Epidermal melanocyte (primary cell): ENCODE results near the gene ANKRD12.

ENCODE experiments used
- DNase-seq: peaks from one replicate; pipeline ENCODE4 v3.0.0; 2011; ENCODE audit warnings: low spot score; ENCODE audit not compliant: insufficient read length

Gene ANKRD12

GRCh38 chr18:9106094-9106493 is 30.5 kb upstream of the ANKRD12 start:
- no peak for DNase-seq

DNA sequence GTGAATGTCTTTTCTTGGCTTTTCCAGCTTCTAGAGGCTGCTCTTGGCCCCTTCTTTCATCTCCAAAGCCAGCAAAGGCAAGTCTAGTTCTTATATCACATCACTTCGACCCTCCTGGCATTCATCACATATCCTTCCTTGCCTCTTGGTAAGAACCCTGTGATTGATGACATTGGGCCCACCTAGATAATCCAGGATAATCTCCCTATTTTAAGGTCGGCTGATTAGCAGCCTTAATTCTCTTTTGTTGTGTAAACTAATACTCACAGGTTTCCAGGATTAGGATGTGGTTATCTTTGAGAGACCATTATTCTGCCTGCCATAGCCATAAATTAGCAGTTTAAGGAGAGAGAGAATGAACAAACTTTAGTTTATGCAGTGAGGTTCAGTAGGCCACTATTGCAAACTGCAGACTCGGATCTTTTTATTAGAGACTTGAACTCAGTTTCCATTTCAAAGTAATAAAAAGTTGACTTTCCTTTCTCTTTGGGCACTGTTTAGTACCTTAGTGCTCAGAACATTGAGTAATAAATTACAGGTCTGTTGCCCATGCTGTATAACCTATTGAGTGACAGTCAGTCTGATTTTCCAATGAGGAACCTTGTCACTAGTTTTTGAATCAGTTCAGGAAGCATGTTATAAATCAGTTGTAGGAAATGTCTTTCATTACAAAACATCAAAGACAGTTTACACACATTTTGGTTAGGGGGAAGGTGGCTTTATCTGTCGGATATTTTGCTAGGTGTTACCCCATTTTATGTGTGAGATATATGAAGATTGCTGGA is 29.6 kb upstream of the ANKRD12 start:
- no peak for DNase-seq

- DNase-seq = no peak
Measured at GRCh38 chr18:9108911-9109310, 27.7 kb upstream of the ANKRD12 start.

- DNase-seq = no peak
Measured at GRCh38 chr18:9109523-9109922, 27.1 kb upstream of the ANKRD12 start.

DNA sequence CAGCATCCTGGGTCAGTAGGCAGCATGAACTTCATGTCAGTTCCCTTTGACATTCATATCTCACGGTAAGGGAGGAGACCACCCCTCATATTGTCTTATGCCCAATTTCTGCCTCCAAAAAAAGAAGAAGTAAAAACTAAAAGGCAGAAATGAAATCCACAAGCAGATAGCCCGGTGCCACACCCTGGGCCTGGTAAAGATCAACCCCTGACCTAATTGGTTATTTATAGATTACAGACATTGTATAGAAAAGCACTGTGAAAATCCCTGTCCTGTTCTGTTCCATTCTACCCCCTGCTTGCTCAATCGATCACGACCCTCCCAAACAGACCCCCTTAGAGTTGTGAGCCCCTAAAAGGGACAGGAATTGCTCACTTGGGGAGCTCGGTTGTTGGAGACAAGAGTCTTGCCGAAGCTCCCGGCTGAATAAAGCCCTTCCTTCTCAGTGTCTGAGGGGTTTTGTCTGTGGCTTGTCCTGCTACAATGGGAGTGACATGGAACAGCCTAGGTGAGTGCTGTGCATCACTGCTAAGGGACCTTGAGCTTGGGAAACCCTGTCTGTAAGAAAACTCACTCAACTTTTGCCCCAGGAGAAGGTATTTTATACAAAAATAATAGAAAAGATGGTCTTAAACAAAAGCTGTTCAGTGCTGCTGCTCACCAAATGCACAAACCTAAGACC is 23.0 kb upstream of the ANKRD12 start:
- no peak for DNase-seq

- DNase-seq = no peak
Measured at GRCh38 chr18:9115984-9116383, 20.6 kb upstream of the ANKRD12 start.

- DNase-seq = no peak
Measured at GRCh38 chr18:9117980-9118841, 18.4 kb upstream of the ANKRD12 start.

GRCh38 chr18:9120796-9121195 is 15.8 kb upstream of the ANKRD12 start:
- no peak for DNase-seq

GRCh38 chr18:9123520-9123919 is 13.1 kb upstream of the ANKRD12 start:
- no peak for DNase-seq

GRCh38 chr18:9124824-9125223 is 11.8 kb upstream of the ANKRD12 start:
- no peak for DNase-seq

GRCh38 chr18:9126337-9126736 is 10.2 kb upstream of the ANKRD12 start:
- DNase-seq = no peak

DNA sequence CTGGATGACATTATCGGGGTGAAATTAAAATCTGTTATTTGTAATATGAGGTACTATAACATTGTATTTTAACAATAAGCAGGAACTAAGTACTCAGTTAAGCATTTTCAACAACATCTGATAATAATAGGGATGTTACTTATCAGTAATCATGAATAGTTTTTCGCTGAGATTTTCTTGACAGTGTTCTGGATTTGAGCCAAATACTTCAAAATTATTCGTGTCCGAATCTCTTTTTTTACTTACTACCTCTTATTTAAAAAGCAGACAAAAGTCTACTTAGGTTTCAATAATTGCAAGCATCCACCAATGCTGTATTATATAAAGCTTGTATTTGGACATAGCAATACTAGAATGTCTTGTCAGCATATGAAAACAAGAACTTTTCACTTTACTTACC is 6.4 kb upstream of the ANKRD12 start:
- DNase-seq = no peak

DNA sequence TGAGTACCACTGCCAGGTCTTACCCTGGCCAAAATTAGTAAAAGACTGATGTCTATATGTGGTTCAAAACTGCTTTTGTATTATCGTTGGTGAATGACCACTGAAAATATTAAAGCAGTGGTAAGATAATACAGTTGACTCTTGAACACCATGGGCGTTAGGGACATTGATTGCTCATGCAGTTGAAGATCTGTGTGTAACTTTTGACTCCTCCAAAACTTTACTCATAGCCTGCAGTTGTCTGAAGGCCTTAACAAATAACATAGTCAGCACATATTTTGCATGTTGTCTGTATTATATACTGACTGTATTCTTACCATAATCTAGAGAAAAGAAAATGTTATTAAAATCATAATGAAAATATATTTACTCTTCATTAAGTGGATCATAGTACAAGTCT is 5.8 kb upstream of the ANKRD12 start:
- no peak for DNase-seq

- no peak for DNase-seq
Measured at GRCh38 chr18:9132628-9133027, 4.0 kb upstream of the ANKRD12 start.

DNA sequence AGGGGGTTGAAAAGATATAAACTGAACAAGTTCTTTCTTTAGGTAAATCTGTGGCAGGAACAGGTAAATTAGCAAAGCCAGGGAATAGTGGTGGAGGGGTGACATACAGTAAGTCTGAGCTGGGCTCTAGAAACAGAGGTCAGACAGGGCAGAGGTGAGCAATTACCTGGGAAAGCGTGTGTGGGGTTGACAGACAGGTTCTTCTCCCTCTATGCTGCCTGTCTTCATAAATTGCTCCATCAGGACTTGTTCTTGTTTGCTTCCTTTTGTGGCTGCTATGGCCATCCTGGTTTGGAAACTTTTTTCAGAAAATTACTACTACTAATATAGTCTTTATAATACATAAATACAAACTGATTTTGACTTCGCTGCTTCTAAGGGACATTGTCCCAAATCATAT is 3.4 kb upstream of the ANKRD12 start:
- DNase-seq = no peak

DNA sequence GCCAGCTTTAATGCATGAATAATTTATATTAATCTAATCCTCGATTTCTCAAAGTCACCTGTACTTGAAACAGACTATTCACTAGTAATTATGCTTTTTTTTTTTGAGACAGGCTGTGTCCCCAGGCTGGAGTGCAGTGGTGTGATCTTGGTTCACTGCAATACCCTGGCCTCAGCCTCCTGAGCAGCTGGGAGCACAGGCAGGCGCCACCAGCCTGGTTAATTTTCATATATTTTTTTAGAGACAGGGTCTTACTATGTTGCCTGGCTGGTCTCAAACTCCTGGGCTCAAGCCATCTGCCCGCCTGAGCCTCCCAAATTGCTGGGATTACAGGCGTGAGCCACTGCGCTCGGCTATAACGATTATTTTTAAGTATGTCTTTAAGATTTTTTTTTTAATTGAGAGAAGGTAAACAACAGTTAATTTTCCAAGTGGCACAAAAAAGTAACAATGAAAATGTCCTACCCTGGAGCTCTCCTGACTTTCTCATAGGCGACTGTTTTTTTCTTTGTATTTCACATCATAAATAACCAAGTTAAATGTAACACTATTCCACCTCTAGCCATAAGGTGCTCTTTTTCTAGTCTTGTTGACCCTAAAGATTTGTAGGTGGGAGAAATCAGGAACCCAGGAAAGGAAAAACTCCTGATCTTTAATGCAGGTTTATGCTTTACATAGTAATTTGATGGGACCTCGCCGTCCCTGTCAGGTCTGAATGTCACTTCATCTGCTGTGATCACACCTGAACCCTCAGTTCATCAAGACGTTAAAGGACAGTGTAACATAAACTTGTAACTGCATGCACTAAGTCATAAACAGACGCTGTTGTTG is 1.3 kb upstream of the ANKRD12 start:
- no peak for DNase-seq

GRCh38 chr18:9135912-9136314 is 668 bp upstream of the ANKRD12 start:
- no peak for DNase-seq

- peak; percentile 44 for DNase-seq
Measured at GRCh38 chr18:9137168-9138066, 836 bp downstream of the ANKRD12 start.

DNA sequence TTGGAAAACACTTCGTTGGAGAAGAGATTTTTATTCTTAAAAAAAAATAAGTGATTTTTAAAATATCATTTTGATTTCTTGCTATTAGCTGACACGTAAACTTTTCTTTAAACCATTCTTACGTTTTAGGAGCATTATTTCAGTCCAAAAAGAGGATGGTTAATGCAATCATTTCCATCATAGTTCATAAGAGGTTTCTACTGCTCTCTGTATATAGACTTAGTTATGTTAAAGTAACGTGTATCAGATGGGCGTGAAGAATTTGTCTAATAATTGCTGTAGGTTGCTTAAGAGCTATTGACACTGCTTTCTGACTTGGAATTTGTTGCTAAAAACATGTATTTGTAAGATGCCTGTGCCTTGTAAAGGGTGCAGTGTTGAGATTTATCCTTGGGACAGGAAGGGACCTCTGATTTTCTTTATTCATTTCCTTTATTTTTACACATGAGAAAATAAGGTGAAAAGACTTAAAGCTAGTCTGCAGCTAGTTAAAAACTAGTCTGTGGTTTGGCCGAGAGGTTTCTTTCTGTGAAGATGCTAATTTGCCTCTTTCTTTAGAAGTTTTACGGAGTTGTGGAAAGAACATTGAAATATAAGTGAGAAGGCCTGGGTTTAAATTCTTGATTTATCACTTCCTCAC is 2.9 kb downstream of the ANKRD12 start:
- no peak for DNase-seq

- DNase-seq = no peak
Measured at GRCh38 chr18:9140381-9140780, 3.8 kb downstream of the ANKRD12 start.
